Transverse colon (tissue), 4 donors: Measurements from ENCODE around the gene HVCN1.

Source experiments
- CTCF ChIP-seq, 5 experiments: fragments of 200-600 bp in 3 of 5; fragments of 450-650 bp in 2 of 5; sonication (generic) in 3 of 5; IDR thresholded peaks; 1 replicate in 2 of 5; 2 replicates in 3 of 5; pipeline ENCODE4 v1.5.1; 2016 to 2017; ENCODE audit warnings: antibody characterized with exemption in 5 of 5, inconsistent platforms in 3 of 5, mild to moderate bottlenecking in 2 of 5, moderate library complexity in 1 of 5
- POLR2A ChIP-seq: fragments of 450-650 bp; IDR thresholded peaks from one replicate; pipeline ENCODE4 v1.6.1; 2016; ENCODE audit warnings: antibody characterized with exemption, mild to moderate bottlenecking, moderate library complexity
- POLR2AphosphoS5 ChIP-seq, 3 donors: sonication (generic); formaldehyde crosslinking; IDR thresholded peaks; one replicate each; pipeline ENCODE4 v1.6.1; 2016; ENCODE audit warnings: antibody characterized with exemption in 3 of 3

- TF ChIP-seq POLR2AphosphoS5 (IDR thresholded peaks at IDR 0.05) (no peak), POLR2A (no peak), CTCF (IDR thresholded peaks at IDR 0.05) (no peak)
Measured at GRCh38 chr12:110606253-110606611, 82.7 kb downstream of the HVCN1 start.
